NCI-H510A treated with DMSO at 0.1 percent for 48 hours (cell line): ENCODE data around the gene DDX39B.

Experiments
- DNase-seq: peaks from one replicate; lab custom pipeline; 2025; lab: John Stamatoyannopoulos, UW

The DDX39B gene

DNA sequence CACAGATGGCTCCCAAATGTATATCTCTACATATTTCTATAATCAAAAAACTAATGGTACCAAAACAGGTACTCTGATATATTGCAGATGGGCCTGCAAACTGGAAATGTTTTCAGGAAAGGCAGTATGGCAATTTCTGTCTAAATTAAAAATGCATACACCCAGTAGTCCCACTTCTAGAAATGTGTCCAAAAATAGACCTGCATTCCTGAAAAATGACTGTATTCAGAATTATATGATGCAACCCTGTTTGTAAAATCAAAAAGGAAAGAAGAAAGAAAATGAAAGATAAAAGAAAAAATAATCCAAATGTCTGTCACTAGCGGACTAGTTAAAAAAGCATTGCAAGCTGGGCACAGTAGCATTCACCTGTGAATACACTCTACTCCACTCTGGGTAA, 56.7 kb downstream of the DDX39B start:
- DNase-seq = no peak

DNA sequence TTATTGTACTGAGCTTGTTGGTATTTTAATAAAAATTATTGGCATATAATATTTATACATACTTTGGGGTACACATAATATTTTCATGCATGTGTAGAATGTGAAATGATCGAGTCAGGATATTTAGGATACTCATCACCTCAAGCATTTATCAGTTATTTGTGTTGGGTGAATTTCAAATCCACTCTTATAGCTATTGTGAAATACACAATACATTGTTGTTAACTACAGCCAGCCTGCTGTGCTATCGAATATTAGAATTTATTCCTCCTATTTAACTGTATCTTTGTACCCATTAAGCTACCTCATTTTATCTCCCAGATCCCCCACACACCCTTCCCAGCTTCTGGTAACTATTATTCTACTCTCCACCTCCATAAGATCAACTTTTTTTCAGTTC, 58.4 kb downstream of the DDX39B start:
- no peak for DNase-seq

DNA sequence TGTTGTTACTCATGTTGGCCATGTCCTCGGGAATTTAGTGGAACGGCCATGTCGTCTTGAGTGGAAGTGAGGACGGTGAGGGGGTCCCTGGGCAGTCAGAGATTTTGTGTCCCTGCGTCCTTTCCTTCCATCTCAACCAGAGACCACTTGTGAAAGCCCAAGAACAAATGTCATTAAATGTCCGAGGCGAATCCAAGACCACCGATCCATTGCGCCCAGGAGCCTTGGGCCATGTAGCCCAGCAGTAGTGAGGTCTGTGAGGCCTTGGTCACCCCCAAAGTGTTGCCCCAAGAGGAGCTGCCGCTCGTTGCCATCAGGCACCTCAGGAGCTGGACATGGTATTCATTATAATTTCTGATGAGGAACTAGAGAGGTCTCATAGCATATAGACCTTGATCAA, 61.2 kb downstream of the DDX39B start:
- DNase-seq = no peak
